ENCODE measurements around the gene CYB5D1.
A peak's percentile ranks its signal among the peaks of the same experiment; 100 is the strongest.
"Not testable (repeated sequence)": the region's sequence is repeated elsewhere in the genome, so short reads cannot be mapped to it uniquely, and the experiment has no call there.

CYB5D1 gene, protein sequence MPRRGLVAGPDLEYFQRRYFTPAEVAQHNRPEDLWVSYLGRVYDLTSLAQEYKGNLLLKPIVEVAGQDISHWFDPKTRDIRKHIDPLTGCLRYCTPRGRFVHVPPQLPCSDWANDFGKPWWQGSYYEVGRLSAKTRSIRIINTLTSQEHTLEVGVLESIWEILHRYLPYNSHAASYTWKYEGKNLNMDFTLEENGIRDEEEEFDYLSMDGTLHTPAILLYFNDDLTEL

DNA sequence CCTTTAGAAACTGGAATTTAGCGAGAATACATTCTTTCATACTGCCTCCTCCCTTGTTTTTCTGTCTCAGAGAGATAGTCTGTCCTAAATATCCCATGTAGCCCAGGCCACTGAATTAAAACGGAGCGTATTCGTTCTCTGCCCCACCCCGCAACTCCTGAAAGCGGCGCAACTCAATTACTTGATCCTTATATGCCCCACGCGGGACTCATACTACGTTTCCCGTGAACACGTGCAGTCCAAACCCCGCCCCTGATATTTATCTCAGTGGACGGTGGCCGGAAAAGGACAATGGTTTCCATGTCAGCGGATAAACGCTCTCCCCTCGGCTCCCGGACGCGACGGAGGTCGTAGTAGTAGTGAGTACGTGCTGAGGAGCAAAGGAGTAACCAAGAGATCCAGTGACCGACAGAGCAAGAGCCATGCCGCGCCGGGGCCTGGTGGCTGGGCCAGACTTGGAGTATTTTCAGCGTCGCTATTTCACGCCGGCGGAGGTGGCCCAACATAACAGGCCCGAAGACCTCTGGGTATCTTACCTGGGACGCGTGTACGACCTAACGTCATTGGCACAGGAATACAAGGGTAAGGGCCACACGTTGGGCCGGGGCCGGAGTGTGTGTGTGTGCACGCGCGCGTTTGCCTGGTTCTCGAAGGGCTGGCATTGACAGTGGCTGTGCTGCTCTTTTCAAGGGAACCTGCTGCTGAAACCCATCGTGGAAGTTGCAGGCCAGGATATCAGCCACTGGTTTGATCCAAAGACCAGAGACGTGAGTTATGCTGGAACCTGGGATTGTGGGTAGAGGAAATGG, at the start of gene CYB5D1:
TSS of gene CYB5D1 (plus strand) at position 291 of the 809 bp plus-strand sequence. CDS start at position 423, 132 bp downstream.
- peak; percentile 92 for DNase-seq

DNA sequence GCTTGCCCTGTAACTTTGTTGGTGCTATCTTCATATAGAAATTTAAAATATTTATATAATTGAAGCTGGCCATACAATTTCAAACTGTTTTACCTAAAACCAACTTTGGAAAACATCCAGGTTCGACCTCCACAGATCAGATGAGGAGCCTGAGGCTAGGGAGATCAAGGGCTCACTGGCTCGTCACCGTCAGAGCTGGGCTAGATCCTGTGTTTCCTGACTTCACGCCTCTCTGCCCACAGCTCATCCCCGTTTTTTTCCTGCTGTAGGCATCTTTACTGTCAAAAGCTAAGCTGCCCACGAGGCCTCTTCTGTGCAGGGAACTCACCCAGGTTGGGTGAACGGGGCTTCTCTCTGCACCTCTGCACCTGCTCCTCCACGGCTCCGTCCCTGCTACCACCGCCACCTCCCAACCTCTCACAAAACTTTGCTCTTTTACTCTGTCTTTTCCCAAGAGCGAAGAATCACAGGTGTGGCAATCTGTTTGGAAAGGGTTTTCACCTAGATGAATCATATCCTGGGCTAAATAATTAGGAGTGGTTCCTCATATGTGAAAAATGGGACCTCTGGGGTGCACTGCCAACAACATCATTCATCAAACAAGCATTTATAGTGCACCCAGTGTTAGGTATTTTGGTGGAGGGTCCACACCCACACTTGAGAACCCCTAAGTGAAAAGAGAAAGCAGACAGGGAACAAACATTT, 48.6 kb upstream of the CYB5D1 start:
- DNase-seq, result no peak

DNA sequence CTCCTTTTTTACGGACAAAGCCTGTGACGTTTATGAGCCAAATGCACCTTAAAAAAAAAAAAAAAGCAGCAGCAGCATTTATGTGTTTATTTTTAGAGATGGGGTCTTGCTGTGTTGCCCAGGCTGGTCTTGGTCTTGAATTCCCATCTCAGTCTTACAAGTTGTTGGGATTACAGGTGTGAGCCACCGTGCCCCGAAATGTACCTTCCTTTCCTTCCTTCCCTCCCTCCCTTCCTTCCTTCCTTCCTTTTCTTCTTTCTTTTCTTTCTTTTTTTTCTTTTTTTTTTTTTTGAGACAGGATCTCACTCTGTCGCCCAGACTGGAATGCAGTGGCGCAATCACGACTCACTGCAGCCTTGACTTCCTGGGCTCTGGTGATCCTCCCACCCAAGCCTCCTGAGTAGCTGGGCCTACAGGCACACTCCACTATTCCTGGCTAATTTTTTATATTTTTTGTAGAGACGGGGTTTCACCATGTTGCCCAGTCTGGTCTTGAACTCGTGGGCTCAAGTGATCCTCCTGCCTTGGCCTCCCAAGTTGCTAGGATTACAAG, 47.9 kb upstream of the CYB5D1 start:
- DNase-seq, result not testable (repeated sequence)

DNA sequence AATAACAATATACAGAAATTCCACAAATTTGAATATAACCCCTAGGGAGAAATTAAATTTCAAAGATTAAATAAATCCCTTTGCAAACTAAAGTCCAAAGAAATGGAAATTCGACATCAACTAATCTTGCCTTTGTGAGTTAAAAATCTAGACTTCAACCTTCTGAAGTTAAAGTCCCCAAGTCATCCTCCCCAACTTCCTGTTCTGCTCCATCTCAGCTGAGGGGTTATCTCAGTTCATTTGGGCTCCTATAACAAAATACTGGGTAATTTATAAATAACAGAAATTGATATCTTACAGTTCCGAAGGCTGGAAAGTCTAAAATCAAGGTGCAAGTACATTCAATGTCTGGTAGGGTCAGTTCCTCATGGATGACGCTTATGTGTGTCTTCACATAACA, 46.6 kb upstream of the CYB5D1 start:
- no peak for DNase-seq

DNA sequence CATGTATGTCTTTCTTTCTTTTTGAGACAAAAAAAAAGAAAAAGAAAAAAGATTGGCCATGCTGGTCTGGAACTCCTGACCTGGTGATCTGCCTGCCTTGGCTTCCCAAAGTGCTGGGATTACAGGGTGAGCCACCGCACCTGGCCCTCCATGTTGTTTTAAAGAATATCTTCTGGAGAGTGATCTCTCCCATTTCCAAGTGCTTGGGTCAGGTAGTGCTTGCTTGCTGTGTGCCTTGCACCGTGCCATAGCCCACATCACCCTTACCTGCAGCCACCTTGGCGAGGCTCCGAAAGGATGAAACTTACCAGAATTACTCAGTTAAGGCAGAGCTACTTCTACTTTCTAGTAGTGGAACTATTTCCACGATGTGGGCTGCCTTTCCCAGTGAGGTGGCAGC, 42.8 kb upstream of the CYB5D1 start:
- DNase-seq, result no peak

DNA sequence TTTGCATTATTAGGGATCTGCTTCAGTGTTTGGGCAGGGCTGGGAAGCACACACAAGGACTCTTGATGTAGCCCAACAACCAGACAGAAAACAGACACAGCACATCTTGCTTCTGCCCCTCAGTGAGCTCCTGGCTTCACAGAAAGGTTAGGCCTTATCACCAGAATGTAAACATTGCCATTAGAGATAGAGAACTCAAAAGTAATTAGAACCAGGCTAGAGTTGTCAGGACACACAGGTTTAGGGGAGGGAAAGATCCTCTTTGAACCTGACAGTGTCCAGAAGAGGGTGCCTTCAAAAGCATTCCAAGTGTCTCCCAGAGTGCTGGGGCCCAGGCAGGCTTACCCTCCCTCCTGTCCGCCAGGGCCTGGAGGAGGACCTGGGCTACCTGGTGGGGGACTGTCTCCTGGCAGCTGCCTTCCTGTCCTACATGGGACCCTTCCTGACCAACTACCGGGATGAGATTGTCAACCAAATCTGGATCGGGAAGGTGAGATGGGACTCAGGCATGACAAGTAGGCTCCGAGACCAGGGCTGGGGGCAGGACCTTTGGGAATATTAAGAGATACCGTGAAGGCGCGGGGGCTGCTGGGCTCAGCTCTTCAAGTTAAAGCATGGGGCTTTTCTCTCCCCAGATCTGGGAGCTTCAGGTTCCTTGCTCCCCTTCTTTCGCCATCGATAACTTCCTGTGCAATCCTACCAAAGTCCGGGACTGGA, 40.7 kb upstream of the CYB5D1 start:
- DNase-seq, result no peak

DNA sequence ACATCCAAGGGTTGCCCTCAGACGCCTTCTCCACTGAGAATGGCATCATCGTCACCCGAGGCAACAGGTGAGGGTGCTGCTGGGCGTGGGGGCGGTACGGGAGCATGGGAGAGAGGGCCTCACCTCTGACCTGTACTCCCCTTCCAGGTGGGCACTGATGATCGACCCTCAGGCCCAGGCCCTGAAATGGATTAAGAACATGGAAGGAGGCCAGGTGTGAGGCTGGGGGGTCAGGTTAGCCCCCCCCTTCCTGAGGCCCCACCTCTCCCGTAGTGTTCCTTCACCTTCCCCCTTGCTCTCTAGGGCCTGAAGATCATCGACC, 40.2 kb upstream of the CYB5D1 start:
- DNase-seq, result no peak

DNA sequence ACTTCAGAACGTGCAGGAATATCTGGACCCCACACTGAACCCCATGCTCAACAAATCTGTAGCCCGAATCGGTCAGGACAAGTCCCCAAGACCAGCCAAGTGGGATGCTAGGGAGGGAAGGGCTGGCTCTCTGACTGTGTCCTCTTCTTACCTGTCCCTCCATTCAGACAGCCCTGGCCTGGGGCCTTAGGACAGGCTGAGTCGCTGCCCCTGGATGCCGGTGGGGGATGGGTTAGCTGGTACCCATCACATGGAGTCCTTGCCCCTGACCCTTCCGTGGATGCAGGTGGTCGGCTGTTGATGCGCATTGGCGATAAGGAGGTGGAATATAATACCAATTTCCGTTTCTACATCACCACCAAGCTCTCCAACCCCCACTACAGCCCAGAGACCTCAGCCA, 39.8 kb upstream of the CYB5D1 start:
- DNase-seq, result no peak

DNA sequence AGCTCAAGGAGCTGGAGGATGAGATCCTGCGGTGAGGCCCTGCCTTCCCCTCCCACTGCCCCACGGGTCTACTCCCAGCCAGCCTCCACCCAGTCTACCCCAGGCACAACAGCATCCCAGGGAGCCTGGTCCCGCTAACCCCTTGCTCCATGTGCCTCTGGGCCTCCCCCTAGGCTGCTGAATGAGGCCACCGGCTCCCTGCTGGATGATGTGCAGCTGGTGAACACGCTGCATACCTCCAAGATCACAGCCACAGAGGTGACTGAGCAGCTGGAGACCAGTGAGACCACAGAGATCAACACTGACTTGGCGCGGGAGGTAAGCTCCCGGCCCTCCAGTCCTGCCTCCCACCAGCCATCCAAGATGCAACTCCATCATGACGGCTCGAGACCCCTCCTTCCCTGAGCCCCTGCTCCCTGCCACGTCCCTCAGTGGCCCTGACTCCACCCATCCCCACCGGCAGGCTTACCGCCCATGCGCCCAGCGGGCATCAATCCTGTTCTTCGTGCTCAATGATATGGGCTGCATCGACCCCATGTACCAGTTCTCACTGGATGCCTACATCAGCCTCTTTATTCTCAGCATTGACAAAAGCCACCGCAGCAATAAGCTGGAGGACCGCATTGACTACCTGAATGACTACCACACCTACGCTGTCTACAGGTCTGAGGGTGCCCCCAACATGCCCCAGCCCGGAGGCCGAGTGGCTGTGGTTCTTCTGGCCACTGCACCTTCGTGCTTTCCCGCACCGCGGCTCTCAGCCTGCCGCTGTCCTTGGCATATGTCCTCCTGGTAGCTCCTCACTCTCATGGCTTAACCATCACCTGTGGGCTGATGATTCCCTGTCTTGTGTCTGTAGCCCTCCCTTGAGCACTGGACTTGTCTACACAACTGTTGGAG, 38.8 kb upstream of the CYB5D1 start:
- no peak for DNase-seq

DNA sequence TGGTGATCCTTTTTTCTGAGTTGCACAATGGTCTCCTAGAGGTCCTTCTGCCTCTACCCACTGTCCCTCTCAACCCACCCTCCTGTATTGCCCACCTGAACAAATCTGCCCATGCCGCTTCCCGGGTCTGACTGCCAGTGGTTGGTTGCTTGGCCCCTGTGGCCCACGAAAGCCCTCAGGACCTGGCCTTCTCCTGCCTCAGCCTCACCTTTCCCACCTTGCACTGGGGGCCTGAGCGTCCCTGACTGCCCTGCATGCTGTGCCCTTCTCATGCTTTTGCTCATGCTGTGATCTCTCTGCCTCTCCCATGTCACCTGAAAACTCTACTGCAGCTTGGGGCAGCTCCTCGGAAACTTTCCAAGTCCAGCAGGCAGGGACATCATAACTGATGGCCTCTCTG, 37.6 kb upstream of the CYB5D1 start:
- DNase-seq, result no peak

DNA sequence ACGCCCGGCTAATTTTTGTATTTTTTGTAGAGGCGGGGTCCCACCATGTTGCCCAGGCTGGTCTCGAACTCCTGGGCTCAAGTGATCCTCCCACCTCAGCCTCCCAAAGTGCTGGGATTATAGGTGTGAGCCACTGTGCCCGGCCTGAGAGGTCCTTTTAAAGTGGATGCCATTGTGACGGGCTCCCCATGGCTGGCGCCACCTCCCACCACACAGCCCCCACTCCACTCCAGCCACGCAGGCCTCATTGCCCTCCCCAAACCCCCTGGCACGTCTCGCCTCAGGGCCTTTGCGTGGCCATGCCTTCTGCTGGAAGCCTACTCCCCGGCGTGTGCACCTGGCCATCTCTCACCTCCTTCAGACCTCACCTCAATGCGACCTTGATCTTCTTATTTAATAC, 35.7 kb upstream of the CYB5D1 start:
- DNase-seq, result no peak

DNA sequence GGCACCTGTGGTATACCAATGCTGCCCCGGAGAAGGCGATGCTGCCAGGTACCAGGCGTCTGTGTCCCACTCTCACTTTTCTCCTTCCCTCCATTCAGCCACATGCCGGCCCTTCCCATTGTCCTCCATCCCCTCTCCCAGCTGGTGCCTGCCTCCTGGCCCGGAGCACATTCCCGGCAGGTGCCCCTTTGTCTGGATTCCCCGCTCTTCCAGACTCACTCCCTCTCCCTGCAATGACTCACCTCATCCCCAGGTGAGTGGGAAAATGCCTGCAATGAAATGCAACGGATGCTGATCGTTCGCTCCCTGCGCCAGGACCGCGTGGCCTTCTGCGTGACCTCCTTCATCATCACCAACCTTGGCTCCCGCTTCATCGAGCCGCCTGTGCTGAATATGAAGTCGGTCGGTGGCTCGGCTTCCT, 34.2 kb upstream of the CYB5D1 start:
- no peak for DNase-seq

DNA sequence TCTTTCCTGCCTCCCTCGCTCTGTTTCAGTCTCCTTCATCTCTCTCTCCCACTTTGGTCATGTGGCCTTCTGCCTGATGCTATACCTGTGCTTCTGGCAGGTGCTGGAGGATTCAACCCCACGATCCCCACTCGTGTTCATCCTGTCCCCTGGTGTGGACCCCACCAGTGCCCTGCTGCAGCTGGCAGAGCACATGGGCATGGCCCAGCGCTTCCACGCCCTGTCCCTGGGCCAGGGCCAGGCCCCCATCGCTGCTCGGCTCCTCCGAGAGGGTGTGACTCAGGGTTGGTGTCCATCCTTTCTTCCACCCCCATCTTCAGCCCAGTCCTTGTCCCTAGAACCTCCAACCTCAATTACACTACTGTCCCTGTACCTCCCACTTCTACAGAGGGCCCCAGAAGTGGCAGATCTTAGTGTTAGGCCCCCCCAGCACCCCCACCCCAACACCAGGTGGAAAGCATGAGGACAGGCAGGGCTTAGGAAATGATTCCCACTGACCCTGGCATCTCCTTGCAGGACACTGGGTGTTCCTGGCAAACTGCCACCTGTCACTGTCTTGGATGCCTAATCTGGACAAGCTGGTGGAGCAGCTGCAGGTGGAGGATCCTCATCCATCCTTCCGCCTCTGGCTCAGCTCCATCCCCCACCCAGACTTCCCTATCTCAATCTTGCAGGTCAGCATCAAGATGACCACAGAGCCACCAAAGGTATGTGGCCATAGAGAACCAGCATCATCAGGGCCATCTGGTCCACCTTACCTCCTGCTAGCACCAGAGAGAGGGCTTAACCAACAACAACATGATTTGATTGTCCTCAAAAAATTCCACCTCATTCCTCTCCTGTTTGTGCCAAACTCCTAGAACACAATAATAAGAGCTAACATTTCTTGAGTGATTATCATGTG, 33.5 kb upstream of the CYB5D1 start:
- no peak for DNase-seq

DNA sequence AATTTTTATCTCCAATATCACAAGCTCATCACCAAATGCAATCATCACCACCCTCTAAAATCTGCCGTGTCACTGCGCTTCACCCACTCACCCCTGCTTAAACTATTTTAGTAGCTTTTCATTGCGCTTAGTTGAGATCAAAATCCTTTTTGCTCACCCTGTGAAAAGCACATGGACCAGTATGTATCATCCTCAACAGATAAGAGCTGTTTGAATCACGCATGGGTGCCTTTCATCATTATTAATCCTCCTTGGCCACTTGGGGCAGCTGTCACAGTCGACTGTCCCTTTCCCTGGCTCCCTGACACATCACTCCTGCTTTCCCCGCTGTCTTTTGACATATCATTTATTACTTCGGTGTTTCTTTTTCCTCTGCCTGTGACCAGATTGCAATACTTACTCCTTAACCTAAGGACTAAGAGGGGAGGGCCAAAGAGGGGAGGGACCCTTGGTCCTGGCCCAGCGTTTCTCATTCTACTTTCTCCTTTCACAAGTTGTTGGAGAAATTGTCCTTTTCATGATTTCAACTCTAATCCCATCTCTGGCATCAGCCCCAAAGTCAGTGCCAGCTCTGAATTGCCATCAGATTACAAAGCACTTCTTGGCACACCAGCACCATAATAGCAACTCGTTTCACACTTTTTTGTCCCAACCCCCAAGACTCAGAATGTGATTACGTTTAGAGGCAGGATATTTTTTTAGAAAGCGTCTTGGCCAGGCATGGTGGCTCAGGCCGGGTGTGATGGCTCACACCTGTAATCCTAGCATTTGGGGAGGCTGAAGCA, 32.4 kb upstream of the CYB5D1 start:
- DNase-seq, result no peak

DNA sequence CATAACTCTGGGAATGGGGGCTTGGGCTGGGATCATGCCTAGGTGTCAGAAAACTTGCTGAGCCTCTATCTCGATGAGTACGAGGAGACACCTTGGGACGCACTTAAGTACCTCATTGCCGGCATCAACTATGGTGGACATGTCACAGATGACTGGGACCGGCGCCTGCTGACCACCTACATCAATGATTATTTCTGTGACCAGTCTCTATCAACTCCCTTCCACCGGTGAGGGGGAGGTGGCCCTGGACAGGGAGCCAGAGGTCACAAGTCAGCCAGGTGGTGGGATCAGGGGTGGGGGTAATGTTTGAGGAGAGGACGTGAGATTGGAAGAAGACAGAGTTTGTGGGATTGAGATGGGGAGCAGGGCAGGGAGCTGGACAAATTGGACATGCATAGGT, 27.2 kb upstream of the CYB5D1 start:
- no peak for DNase-seq

DNA sequence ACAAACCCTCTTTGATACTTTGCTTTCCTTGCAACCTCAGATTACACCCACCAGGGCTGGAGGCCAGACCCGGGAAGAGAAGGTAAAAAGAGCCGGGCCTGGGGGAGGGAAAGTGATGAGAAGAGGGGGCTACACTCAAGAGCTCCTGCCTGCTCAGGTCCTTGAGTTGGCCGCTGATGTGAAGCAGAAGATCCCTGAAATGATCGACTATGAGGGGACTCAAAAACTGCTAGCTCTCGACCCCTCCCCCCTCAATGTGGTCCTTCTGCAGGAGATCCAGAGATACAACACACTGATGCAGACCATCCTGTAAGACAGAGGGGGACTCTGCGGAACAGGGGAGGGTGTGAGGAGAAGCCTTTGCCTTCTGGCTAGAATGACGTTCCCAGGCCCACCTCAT, 26.6 kb upstream of the CYB5D1 start:
- DNase-seq, result no peak

DNA sequence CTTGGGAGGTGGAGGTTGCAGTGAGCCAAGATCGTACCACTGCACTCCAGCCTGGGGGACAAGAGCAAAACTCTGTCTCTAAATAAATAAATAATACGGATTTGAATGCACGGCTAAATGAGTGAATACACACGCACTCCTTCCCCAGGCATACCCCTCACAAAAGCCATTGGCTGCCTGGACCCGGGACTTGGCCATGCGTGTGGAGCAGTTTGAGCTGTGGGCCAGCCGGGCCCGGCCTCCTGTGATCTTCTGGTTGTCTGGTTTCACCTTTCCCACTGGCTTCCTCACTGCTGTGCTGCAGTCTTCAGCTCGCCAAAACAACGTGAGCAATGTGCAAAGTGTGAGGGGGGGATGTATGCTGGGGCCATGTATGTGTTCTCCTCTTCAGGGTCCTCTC, 25.4 kb upstream of the CYB5D1 start:
- DNase-seq, result no peak

DNA sequence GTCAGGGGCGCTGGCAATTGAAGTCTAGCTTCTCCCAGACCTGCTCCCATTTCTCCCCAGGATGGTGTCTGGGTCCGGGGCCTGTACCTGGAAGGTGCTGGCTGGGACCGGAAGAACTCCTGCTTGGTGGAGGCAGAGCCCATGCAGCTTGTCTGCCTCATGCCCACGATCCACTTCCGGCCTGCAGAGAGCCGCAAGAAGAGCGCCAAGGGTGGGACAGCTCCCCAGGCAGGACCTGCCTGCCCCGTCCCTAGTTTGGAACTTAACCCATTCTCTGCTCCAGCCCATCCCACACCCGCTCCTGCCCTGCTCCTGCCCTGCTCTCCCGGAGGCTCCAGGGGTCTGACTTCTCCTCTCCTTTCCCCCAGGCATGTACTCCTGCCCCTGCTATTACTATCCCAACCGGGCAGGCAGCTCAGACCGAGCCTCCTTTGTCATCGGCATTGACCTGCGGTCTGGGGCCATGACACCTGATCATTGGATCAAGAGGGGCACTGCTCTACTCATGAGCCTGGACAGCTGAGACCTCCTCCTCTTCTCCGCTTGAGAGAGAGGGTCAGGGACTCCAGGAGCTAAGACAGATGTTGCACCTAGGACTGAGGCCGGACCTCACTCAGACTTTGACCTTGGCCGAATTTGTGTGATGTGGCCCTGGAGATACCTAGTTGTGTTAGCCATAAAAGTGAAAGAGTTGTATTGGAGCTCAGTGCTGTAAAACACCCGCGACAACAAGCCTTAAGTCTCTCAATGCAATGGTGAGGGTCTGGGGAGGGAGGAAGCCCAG, 24.6 kb upstream of the CYB5D1 start:
- DNase-seq, result no peak
